BLaER1 (cell line): ENCODE measurements around the gene KIRREL3.

ENCODE experiments used
- H3K27ac ChIP-seq: shearing (Covaris generic); formaldehyde crosslinking; 2 replicates; pipeline ENCODE4 v1.8.1; 2022
- H3K27me3 ChIP-seq: shearing (Covaris generic); formaldehyde crosslinking; 2 replicates; pipeline ENCODE4 v1.8.1; 2022
- H3K36me3 ChIP-seq: shearing (Covaris generic); formaldehyde crosslinking; 2 replicates; pipeline ENCODE4 v1.8.1; 2022
- H3K4me1 ChIP-seq: shearing (Covaris generic); formaldehyde crosslinking; 2 replicates; pipeline ENCODE4 v1.8.1; 2022
- H3K4me2 ChIP-seq: shearing (Covaris generic); formaldehyde crosslinking; 2 replicates; pipeline ENCODE4 v1.8.1; 2022
- H3K4me3 ChIP-seq: shearing (Covaris generic); formaldehyde crosslinking; 2 replicates; pipeline ENCODE4 v1.8.1; 2022
- H3K9ac ChIP-seq: shearing (Covaris generic); formaldehyde crosslinking; 2 replicates; pipeline ENCODE4 v1.8.1; 2022
- H3K9me3 ChIP-seq: shearing (Covaris generic); formaldehyde crosslinking; 2 replicates; pipeline ENCODE4 v1.8.1; 2022
- H4K20me1 ChIP-seq: shearing (Covaris generic); formaldehyde crosslinking; 2 replicates; pipeline ENCODE4 v1.8.1; 2022
- Cebpa-rat ChIP-seq: shearing (Covaris generic); IDR thresholded peaks from 2 replicates; pipeline ENCODE4 v1.8.1; 2022

The KIRREL3 gene

DNA sequence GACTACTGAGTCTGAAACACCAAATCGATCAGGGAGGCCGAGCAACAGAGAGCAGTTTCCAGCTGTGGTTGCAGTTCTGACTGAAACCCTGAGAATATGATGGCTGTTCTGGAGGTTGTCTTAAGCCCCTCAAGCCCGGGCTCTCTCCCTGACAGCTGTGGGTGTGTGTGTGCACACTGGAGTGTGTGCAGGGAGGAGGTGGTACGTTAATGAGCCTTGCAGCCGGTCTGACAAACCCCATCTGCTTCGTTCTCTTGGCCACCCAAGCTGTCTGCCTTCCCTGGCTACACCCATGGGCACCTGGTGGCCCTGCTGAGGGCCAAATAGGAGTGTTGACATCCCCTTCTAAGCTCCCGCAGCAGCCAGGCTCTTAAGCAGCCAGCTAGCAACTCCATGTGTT is 189.8 kb downstream of the KIRREL3 start:
- H3K4me1 ChIP-seq = no peaks in the 10 kb centered on the region
- TF ChIP-seq Cebpa-rat = no peak
- H3K4me2 ChIP-seq = no peak overlapping the region
- no peak overlapping the region for H3K27ac ChIP-seq
- no peaks in the 10 kb centered on the region for H3K27me3 ChIP-seq
- H3K9ac ChIP-seq = no peak overlapping the region
- H3K9me3 ChIP-seq = no peaks in the 10 kb centered on the region
- H3K36me3 ChIP-seq = no peaks in the 10 kb centered on the region
- H4K20me1 ChIP-seq = no peaks in the 10 kb centered on the region
- no peak overlapping the region for H3K4me3 ChIP-seq

DNA sequence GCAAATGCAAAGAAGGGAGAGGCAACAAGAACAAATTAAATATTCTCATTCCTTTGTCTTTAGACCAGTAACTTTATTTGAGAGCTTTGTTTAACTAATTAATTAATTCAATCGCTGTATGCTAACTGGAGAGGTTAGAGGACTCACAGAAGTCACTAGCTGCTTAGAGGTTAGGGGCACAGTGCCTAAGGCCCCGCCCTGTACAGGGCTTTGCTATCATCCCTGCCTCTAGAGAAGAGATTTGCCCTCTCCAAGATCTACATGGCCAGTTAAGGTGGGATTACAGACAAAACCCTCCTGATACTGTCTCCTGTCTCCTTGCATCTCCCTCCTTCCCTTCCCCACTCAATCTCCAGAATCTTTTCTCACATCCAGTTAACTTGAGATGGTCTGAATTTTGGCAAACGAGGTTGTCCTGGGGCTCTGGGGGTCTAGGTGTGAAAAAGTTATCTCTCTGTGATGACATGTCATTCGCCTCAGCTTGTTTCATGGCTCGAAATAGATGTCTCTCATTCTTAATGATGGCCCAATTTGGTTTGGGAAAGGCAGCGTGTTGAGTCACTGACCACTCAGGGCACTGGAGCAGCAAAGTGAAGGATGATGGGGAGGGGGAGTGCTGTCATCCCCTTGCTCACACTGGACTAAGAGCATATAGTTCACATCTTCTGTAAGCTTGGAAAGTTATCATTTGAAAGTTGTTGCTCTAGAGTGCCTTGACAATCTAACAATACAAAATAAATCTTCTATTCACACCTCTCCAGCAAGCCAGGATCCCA is 190.9 kb downstream of the KIRREL3 start:
- H3K27me3 ChIP-seq = no peaks in the 10 kb centered on the region
- H3K9me3 ChIP-seq = no peaks in the 10 kb centered on the region
- no peak overlapping the region for H3K9ac ChIP-seq
- H3K4me3 ChIP-seq = no peak overlapping the region
- no peak overlapping the region for H3K4me2 ChIP-seq
- no peaks in the 10 kb centered on the region for H3K36me3 ChIP-seq
- no peak for TF ChIP-seq Cebpa-rat
- no peaks in the 10 kb centered on the region for H4K20me1 ChIP-seq
- H3K4me1 ChIP-seq = no peaks in the 10 kb centered on the region
- H3K27ac ChIP-seq = no peak overlapping the region

DNA sequence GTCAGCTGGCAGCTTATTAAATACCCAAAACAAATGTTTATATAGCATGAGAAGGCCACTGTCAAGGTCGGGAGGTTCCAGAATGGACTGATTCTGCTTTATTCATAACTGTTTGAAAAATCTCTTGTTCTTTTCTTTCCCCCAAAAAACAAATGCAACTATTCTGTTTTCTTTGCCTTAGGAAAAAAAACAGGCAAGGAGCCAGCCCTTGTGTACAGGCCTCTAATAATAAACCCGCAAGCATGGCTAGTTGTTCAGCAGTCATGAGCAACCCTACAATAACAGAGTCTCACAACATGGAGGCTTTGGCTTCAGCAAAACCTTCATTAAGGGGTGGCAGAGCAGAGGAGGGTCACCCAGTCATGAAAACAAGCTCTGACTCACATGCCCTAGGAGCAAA is 191.7 kb downstream of the KIRREL3 start:
- Histone ChIP-seq H3K36me3 (no peaks in the 10 kb centered on the region), H3K27ac (no peak overlapping the region), H3K4me3 (no peak overlapping the region), H3K9ac (no peak overlapping the region), H3K9me3 (no peaks in the 10 kb centered on the region), H3K27me3 (no peaks in the 10 kb centered on the region), H3K4me2 (no peak overlapping the region), H3K4me1 (no peaks in the 10 kb centered on the region), H4K20me1 (no peaks in the 10 kb centered on the region)
- no peak for TF ChIP-seq Cebpa-rat

DNA sequence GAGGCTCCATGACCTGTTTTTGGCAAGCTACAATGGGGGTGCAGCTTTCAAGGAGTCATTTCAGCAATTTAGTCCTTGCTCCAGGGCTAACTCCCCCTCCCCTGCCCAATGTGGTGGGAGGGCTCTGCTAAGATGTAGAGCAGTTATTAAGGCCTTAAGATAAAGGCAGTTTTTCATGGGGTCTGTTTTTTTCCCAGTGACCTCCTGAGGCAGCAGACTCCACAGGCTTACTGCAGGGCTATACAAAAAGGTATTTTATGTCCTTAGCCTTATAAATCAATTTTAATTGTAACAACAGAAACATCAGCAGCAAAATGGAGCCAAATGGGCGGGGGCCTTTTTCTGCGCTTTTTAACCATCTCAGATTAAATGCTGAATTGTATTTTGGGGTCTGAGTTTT is 192.3 kb downstream of the KIRREL3 start:
- no peaks in the 10 kb centered on the region for H3K27me3 ChIP-seq
- no peak overlapping the region for H3K4me3 ChIP-seq
- no peak for TF ChIP-seq Cebpa-rat
- no peak overlapping the region for H3K27ac ChIP-seq
- H3K4me2 ChIP-seq = no peak overlapping the region
- no peaks in the 10 kb centered on the region for H3K9me3 ChIP-seq
- H4K20me1 ChIP-seq = no peaks in the 10 kb centered on the region
- H3K36me3 ChIP-seq = no peaks in the 10 kb centered on the region
- H3K9ac ChIP-seq = no peak overlapping the region
- no peaks in the 10 kb centered on the region for H3K4me1 ChIP-seq

DNA sequence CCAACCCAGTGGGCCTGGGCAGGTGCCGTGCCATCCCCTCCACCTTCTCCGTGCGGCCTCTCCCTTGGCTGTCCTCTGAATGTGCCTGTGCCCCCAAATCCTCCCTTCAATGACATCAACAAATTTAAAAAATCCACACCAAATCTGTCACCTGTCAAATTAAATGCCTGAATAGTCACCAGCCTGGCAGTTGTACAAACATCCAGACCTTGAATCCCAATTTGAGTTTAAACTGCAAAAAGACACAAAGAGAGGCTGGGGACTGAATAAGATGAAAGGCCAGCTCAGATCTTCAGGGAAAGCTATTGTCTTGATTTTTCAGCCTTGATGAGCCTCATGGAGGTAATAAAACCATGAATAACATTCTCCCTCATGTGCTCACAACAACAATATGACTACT is 194.7 kb downstream of the KIRREL3 start:
- Histone ChIP-seq H3K36me3 (no peaks in the 10 kb centered on the region), H3K27me3 (no peaks in the 10 kb centered on the region), H3K4me1 (no peaks in the 10 kb centered on the region), H3K9ac (no peak overlapping the region), H4K20me1 (no peaks in the 10 kb centered on the region), H3K9me3 (no peaks in the 10 kb centered on the region), H3K27ac (no peak overlapping the region), H3K4me3 (no peak overlapping the region), H3K4me2 (no peak overlapping the region)
- no peak for TF ChIP-seq Cebpa-rat

DNA sequence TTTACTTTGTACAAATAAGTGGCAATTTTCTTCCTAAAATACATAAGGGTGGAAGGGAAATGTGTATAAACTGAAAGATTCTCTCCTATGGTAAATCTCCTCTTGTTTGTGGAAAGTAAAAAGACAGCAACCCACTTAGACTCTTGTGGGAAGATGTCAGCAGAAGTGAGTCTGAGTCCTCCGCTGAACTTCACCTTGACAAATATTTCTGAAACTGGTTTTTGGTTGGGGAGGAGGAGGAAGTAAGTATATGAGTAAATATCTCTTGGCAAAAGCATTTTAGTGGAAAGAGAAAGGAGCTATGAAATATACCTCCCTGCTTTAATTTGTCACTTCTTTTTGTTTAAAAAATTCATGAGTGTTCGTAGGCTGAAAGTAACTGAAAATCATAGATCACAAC is 196.2 kb downstream of the KIRREL3 start:
- H3K27ac ChIP-seq = no peak overlapping the region
- H3K4me3 ChIP-seq = no peak overlapping the region
- no peaks in the 10 kb centered on the region for H3K27me3 ChIP-seq
- TF ChIP-seq Cebpa-rat = no peak
- no peak overlapping the region for H3K4me2 ChIP-seq
- no peaks in the 10 kb centered on the region for H3K9me3 ChIP-seq
- no peaks in the 10 kb centered on the region for H4K20me1 ChIP-seq
- no peaks in the 10 kb centered on the region for H3K36me3 ChIP-seq
- no peaks in the 10 kb centered on the region for H3K4me1 ChIP-seq
- no peak overlapping the region for H3K9ac ChIP-seq

DNA sequence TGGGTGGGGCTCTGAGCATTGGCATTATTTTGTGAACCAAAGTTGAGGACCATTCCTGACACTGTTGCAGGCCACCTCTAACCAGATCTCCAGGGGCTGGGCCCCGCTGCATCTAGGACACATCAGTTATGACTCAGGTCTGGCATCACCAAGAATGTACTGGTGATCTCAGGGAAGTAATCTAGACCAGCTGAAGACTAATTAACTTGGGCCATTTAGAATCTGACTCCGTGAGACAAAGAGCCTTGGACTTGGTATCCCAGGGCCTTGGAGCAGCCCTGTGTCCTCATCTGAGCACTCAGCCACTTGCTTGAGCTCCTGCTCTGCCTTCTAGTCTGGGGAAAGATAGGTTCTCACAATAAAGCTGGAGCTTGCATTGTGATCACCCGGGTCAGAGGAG is 200.6 kb downstream of the KIRREL3 start:
- Histone ChIP-seq H3K27ac (no peak overlapping the region), H3K9ac (no peak overlapping the region), H3K27me3 (no peaks in the 10 kb centered on the region), H3K36me3 (no peaks in the 10 kb centered on the region), H3K4me3 (no peak overlapping the region), H3K4me1 (no peaks in the 10 kb centered on the region; the same call in 1 of the 2 replicates), H3K4me2 (no peak overlapping the region), H3K9me3 (no peaks in the 10 kb centered on the region), H4K20me1 (no peaks in the 10 kb centered on the region)
- TF ChIP-seq Cebpa-rat = no peak

DNA sequence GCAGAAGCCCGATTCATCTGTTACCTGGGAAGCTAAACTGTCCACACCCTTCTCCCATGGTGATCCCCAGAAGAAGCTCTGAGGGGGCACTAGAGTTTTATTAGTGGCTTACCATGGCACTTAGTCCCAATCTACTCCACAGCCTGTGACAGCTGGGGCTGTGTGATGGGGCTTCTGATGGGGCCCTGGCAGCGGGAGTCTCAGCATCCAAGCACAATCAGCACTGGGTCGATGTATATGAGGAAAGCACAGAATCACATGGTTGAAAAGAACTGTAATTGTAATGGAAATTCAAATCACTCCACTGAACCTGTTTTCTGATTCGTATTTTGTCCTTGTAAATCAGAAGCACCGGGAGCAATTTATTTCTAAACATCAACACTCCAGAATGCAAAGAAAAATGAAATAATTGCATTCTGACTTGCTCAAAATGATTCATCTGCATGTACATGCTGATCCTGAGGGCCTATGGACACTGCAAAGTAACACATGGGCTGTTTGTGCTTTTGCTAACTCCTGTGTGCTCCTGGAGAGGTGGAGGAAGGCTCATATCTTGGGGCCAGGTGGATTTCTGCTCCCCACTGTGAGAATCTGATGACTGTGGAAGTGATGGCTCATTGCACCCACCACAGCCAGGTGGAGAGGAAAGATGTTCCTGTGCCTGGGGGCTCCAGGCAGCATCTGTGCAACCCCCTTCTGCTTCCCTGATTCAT is 203.0 kb downstream of the KIRREL3 start:
- no peaks in the 10 kb centered on the region for H3K36me3 ChIP-seq
- H3K27me3 ChIP-seq = no peaks in the 10 kb centered on the region
- H3K4me3 ChIP-seq = no peak overlapping the region
- no peaks in the 10 kb centered on the region for H4K20me1 ChIP-seq
- H3K9ac ChIP-seq = no peak overlapping the region
- no peak for TF ChIP-seq Cebpa-rat
- H3K9me3 ChIP-seq = no peaks in the 10 kb centered on the region
- H3K4me1 ChIP-seq = peaks cover 9% of the 10 kb centered on the region
- no peak overlapping the region for H3K27ac ChIP-seq
- no peak overlapping the region for H3K4me2 ChIP-seq

DNA sequence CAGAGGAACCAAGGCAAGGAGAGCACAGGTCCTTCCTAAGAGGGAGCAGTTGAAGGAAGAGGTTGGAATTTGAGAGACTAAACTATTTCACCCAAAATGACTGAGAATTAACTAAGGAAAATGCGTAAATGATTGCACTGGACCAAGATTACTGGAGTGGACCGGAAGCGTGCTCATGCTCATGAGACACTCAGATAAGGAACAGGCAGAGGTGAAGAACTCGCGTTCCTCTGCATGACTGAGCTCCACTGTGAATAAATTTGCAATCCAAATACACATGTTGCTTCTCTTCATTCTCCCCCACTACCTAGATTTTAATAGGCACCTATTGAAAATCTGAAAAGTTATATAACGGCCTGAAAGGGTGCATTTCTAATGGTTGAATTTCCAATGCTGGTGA is 207.0 kb downstream of the KIRREL3 start:
- TF ChIP-seq Cebpa-rat = no peak
- Histone ChIP-seq H3K9me3 (no peaks in the 10 kb centered on the region), H4K20me1 (no peaks in the 10 kb centered on the region), H3K27me3 (no peaks in the 10 kb centered on the region), H3K27ac (no peak overlapping the region), H3K9ac (no peak overlapping the region), H3K4me2 (peak overlapping the region; percentile 15), H3K4me1 (peaks cover 27% of the 10 kb centered on the region), H3K4me3 (no peak overlapping the region), H3K36me3 (no peaks in the 10 kb centered on the region)

DNA sequence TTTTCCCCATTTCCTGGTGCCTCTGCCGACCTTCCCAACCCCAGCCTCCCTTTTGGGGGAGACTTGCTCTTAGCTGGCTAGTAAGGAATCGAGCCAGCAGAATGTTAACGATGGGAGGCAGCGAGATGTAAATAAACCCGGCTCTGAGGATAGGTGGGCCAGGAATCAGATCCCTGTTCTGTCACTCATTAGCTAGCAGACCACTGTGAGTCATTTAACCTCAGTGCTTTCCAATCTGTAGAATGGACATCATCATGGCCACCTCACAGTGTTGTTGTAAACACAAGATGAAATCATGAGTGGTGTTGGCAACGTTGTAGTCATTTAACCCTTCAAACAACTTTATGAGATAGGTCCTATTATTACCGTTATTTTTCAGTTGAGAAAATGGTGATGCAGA is 208.6 kb downstream of the KIRREL3 start:
- no peaks in the 10 kb centered on the region for H3K9me3 ChIP-seq
- no peaks in the 10 kb centered on the region for H4K20me1 ChIP-seq
- H3K36me3 ChIP-seq = no peaks in the 10 kb centered on the region
- no peak overlapping the region for H3K4me2 ChIP-seq
- no peak overlapping the region for H3K27ac ChIP-seq
- no peak overlapping the region for H3K4me3 ChIP-seq
- H3K9ac ChIP-seq = no peak overlapping the region
- H3K4me1 ChIP-seq = peaks cover 27% of the 10 kb centered on the region
- no peak for TF ChIP-seq Cebpa-rat
- no peaks in the 10 kb centered on the region for H3K27me3 ChIP-seq
